ENCODE measurements around the gene DSG3.

- TF ChIP-seq, protein P1, sequence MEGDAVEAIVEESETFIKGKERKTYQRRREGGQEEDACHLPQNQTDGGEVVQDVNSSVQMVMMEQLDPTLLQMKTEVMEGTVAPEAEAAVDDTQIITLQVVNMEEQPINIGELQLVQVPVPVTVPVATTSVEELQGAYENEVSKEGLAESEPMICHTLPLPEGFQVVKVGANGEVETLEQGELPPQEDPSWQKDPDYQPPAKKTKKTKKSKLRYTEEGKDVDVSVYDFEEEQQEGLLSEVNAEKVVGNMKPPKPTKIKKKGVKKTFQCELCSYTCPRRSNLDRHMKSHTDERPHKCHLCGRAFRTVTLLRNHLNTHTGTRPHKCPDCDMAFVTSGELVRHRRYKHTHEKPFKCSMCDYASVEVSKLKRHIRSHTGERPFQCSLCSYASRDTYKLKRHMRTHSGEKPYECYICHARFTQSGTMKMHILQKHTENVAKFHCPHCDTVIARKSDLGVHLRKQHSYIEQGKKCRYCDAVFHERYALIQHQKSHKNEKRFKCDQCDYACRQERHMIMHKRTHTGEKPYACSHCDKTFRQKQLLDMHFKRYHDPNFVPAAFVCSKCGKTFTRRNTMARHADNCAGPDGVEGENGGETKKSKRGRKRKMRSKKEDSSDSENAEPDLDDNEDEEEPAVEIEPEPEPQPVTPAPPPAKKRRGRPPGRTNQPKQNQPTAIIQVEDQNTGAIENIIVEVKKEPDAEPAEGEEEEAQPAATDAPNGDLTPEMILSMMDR (IDR thresholded peaks at IDR 0.05): no peak
- TF ChIP-seq POLR2A (IDR thresholded peaks at IDR 0.05): no peak
Measured at GRCh38 chr18:31451625-31452024, 4.1 kb downstream of the DSG3 start.
